ENCODE data around the gene AOC1. TPM values are rescaled to one million over a fixed set of nuclear protein-coding genes. Genes with fewer than 3 reads are reported as not detected.

AOC1 gene
- polyA plus RNA-seq, 2 donors = 0.75 to 1.6 TPM

DNA sequence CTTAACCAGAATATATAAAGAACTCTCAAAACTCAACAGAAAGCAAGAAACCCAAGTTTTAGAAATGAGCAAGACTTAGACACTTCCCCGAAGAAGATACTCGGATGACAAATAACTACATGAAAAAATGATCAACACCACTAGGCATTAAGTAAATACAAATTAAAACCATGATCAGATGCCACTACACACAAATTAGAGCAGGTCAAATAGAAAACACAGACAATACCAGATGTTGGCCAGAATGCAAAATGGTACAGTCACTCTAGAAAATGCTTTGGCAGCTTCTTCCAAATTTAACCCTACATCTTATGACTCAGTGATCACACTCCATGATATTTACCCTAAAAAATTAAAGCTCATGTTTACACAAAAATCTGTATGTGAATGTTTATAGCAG, 33.3 kb upstream of the AOC1 start:
- 78 to 84% methylated on average over 2 of the region's 2 CpGs for WGBS, 2 donors

DNA sequence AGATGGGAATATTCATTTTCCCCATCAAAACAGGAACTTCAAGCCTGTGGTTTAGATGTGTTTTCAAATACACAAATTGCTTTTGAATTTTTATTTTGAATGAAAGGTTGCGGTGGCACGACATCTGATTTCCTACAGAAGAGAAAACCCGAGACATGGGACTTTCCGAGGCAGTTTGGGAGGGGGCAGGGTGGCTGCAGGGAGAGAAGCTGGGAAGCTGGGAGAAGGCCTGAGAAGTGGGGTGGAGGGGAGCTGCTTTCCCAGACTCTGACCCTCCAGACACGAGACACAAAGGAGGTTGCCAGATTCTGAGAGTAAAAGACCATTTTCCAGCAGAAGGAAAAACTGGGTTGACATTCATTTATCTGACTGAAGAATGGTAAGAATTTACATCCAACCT, 32.2 kb upstream of the AOC1 start:
- Histone ChIP-seq H3K36me3 (ENCODE audit: control insufficient read depth in 2 of 2, insufficient read depth in 2 of 2, low read length in 1 of 2) (no peaks in the 10 kb centered on the region), H3K27ac (ENCODE audit: low read depth in 2 of 2, low read length in 1 of 2) (peak overlapping the region in 1 of 2 donors; percentile 47), H3K4me3 (ENCODE audit: low read depth in 1 of 2, low read length in 2 of 2) (no peak overlapping the region), H3K9me3 (ENCODE audit: control insufficient read depth in 2 of 2, insufficient read depth in 1 of 2, low read depth in 1 of 2, low read length in 1 of 2) (peaks cover 0 to 6% of the 10 kb centered on the region in 2 donors), H3K4me1 (ENCODE audit: control insufficient read depth in 2 of 2, insufficient read depth in 2 of 2, low read length in 1 of 2) (no peaks in the 10 kb centered on the region), H3K27me3 (ENCODE audit: control insufficient read depth in 1 of 2, insufficient read depth in 2 of 2, low read length in 2 of 2) (no peaks in the 10 kb centered on the region)
- WGBS, 2 donors = 48 to 50% methylated on average over 5 of the region's 5 CpGs

More for the DNA sequence above, 33.3 kb upstream of the AOC1 start:
- no peaks in the 10 kb centered on the region for H3K4me1 ChIP-seq (ENCODE audit: control insufficient read depth in 2 of 2, insufficient read depth in 2 of 2, low read length in 1 of 2)
- H3K27me3 ChIP-seq (ENCODE audit: control insufficient read depth in 1 of 2, insufficient read depth in 2 of 2, low read length in 2 of 2) = no peaks in the 10 kb centered on the region
- no peaks in the 10 kb centered on the region for H3K36me3 ChIP-seq (ENCODE audit: control insufficient read depth in 2 of 2, insufficient read depth in 2 of 2, low read length in 1 of 2)
- peaks cover 3 to 6% of the 10 kb centered on the region in 2 donors for H3K9me3 ChIP-seq (ENCODE audit: control insufficient read depth in 2 of 2, insufficient read depth in 1 of 2, low read depth in 1 of 2, low read length in 1 of 2)
- no peak overlapping the region for H3K27ac ChIP-seq (ENCODE audit: low read depth in 2 of 2, low read length in 1 of 2)
- no peak overlapping the region for H3K4me3 ChIP-seq (ENCODE audit: low read depth in 1 of 2, low read length in 2 of 2)

DNA sequence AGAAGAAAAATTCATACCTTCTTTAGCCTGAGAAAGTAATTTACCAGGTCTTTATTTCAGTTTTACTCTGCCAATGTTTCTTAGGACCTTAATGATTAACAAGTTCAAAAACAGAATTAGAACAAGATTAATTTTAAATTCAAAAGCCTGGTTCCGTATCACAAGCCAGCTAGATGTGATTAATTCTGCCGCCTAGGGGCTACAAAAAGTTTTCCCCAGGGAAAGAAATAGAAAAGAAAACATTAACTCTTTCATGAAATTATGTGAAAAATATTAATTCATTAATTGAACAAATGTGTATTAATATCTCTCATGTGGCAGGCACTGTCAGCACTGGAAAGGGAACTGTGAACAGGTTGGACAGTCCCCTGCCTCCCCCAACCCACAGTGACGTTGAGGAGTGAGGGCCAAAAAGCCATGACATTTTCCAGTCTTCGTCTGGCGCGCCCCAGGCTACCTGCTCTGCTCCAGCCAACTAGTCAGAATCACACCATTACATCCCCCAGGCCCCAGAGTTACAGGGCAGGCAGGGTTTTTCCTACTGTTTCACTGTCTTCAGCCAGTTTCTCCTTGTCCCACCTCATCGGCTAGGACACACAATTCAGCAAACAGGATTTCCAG, 31.6 kb upstream of the AOC1 start:
- Histone ChIP-seq H3K27me3 (ENCODE audit: control insufficient read depth in 1 of 2, insufficient read depth in 2 of 2, low read length in 2 of 2) (no peaks in the 10 kb centered on the region), H3K4me3 (ENCODE audit: low read depth in 1 of 2, low read length in 2 of 2) (no peak overlapping the region), H3K36me3 (ENCODE audit: control insufficient read depth in 2 of 2, insufficient read depth in 2 of 2, low read length in 1 of 2) (no peaks in the 10 kb centered on the region), H3K27ac (ENCODE audit: low read depth in 2 of 2, low read length in 1 of 2) (no peak overlapping the region), H3K4me1 (ENCODE audit: control insufficient read depth in 2 of 2, insufficient read depth in 2 of 2, low read length in 1 of 2) (no peaks in the 10 kb centered on the region), H3K9me3 (ENCODE audit: control insufficient read depth in 2 of 2, insufficient read depth in 1 of 2, low read depth in 1 of 2, low read length in 1 of 2) (peaks cover 0 to 6% of the 10 kb centered on the region in 2 donors)
- 68 to 73% methylated on average over 7 of the region's 7 CpGs for WGBS, 2 donors

DNA sequence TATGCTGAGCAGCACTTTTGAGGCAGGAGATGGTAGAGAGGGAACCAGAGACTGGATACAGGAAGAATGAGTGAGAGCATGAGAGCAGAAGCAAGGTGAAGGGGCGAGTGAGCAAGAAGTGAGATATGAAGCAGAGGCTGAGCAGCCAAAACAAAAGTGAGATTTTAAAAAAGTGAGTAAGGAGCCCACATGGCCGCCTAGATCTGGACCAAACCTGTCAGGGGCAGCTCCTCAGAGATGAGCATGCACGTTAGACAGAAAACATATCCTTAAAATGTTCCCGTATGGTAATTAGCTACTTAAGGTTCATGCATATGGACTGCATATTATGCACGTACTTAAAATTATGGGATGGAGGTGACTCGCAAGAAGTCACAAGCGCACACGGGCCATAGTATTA, 29.3 kb upstream of the AOC1 start:
- H3K9me3 ChIP-seq (ENCODE audit: control insufficient read depth in 2 of 2, insufficient read depth in 1 of 2, low read depth in 1 of 2, low read length in 1 of 2) = peaks cover 0 to 6% of the 10 kb centered on the region in 2 donors
- WGBS, 2 donors = 90% methylated on average over 8 of the region's 8 CpGs
- no peaks in the 10 kb centered on the region for H3K36me3 ChIP-seq (ENCODE audit: control insufficient read depth in 2 of 2, insufficient read depth in 2 of 2, low read length in 1 of 2)
- H3K27me3 ChIP-seq (ENCODE audit: control insufficient read depth in 1 of 2, insufficient read depth in 2 of 2, low read length in 2 of 2) = no peaks in the 10 kb centered on the region
- H3K4me3 ChIP-seq (ENCODE audit: low read depth in 1 of 2, low read length in 2 of 2) = no peak overlapping the region
- H3K4me1 ChIP-seq (ENCODE audit: control insufficient read depth in 2 of 2, insufficient read depth in 2 of 2, low read length in 1 of 2) = peaks cover 3% of the 10 kb centered on the region in 2 donors
- no peak overlapping the region for H3K27ac ChIP-seq (ENCODE audit: low read depth in 2 of 2, low read length in 1 of 2)

DNA sequence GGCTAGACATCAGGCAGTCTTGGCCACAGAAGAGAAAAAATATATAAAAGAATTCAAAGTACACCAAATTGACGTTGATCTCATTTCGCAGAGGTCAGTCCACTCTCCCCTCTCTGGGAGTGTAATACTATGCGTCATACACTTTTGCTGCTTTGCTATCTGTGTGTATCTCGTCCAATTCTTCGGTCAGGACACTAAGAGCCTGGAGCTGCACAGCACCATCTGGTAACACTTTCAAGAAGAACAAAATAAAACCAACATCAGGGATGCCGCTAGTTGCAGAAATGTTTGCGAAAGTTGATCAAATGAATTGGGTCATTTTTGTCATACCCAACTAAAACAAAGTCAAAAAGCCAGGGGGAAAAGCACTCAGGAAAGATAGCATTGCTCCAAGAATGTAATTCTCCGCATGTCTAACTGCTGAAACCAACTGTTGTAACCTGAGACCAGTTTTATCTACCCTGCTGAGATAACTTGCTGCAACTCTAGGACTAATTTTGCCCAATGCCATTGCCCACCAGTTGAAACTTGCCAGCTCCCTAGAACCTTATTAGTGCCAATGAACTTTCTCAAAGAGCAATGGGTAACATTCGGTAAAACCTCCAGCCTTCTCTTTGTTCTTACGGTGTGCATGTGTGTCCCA, 28.7 kb upstream of the AOC1 start:
- peaks cover 3% of the 10 kb centered on the region in 2 donors for H3K4me1 ChIP-seq (ENCODE audit: control insufficient read depth in 2 of 2, insufficient read depth in 2 of 2, low read length in 1 of 2)
- no peaks in the 10 kb centered on the region for H3K27me3 ChIP-seq (ENCODE audit: control insufficient read depth in 1 of 2, insufficient read depth in 2 of 2, low read length in 2 of 2)
- H3K27ac ChIP-seq (ENCODE audit: low read depth in 2 of 2, low read length in 1 of 2) = no peak overlapping the region
- H3K9me3 ChIP-seq (ENCODE audit: control insufficient read depth in 2 of 2, insufficient read depth in 1 of 2, low read depth in 1 of 2, low read length in 1 of 2) = peaks cover 0 to 6% of the 10 kb centered on the region in 2 donors
- no peak overlapping the region for H3K4me3 ChIP-seq (ENCODE audit: low read depth in 1 of 2, low read length in 2 of 2)
- no peaks in the 10 kb centered on the region for H3K36me3 ChIP-seq (ENCODE audit: control insufficient read depth in 2 of 2, insufficient read depth in 2 of 2, low read length in 1 of 2)
- WGBS, 2 donors = 86 to 87% methylated on average over 10 of the region's 10 CpGs

DNA sequence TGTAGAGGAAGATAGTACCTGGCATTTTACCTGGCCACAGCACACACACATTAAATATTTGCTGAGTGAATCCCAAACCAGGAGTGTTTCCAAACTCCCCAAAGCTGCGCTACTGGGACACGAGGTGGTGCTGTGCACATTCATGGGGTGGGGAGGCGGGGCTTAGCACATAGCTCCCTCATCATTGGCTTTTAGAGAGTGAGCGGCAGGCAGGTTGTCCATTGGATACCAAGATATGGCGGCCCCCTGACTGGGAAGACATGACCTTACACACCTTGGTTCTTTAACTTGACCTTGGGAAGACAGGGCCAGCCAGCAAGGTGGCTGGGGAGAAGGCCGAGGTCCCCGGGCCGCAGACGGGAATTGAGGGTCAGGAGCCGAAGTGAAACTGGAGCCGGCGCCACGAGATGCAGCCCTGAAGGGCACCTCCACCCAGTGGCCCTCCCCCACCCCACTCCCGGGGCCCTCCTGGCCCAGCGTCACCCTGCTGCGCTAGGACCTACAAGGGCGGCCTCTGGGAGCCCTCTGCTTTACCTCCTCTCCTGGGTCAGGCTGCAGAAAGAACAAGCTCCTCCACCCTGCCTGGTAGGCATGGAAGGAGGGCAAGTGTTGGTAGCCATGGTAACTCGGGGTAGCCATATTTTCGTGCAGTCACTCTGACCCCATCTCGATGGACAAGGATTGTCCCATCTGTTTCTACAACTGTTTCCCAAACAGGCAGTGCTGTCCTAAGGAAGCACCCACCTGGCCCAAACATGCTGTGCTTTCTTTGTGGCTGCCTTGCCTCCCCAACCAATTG, 27.7 kb upstream of the AOC1 start:
- Histone ChIP-seq H3K27ac (ENCODE audit: low read depth in 2 of 2, low read length in 1 of 2) (no peak overlapping the region), H3K9me3 (ENCODE audit: control insufficient read depth in 2 of 2, insufficient read depth in 1 of 2, low read depth in 1 of 2, low read length in 1 of 2) (peaks cover 0 to 6% of the 10 kb centered on the region in 2 donors), H3K36me3 (ENCODE audit: control insufficient read depth in 2 of 2, insufficient read depth in 2 of 2, low read length in 1 of 2) (no peaks in the 10 kb centered on the region), H3K4me1 (ENCODE audit: control insufficient read depth in 2 of 2, insufficient read depth in 2 of 2, low read length in 1 of 2) (peaks cover 3% of the 10 kb centered on the region in 2 donors), H3K4me3 (ENCODE audit: low read depth in 1 of 2, low read length in 2 of 2) (no peak overlapping the region), H3K27me3 (ENCODE audit: control insufficient read depth in 1 of 2, insufficient read depth in 2 of 2, low read length in 2 of 2) (no peaks in the 10 kb centered on the region)
- 92 to 94% methylated on average over 19 to 20 of the region's 20 CpGs for whole genome bisulfite sequencing, 2 donors

DNA sequence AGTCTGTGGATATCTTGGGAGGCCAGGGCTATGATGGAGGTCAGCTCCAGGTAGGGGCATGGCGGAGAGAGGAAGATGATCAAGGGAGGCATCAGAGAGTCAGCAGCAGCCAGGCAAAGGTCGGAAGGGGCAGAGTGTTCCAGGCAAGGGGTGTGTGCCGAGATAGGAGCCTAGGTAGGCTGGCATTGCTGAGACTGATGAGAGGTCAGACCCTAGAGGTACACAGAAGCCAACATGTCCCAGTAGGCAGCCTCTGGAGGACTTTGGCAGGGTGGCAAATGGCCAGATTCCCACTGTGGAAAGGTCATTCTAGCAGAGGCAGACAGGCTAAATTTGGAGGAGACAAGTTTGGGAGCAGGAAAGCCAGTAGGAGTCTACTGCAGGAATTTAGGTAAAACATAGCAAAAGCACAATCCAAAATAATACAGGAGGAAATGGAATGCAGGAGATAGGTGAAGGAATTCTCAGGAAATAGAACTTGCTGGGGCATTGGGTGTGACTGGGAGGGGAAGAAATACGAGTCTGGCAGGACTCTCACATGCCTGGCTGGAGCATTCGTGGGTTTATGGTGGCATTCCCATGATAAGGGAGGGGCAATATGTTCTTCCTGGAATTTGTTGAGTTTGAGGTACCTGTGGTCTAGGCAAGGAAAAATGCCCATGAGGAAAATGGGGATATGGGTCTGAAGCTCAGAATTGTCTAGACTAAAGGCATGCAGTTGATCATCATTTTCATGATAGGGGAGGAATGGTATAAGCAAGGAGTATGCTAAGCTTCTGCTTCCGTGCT, 26.1 kb upstream of the AOC1 start:
- Histone ChIP-seq H3K4me3 (ENCODE audit: low read depth in 1 of 2, low read length in 2 of 2) (no peak overlapping the region), H3K27me3 (ENCODE audit: control insufficient read depth in 1 of 2, insufficient read depth in 2 of 2, low read length in 2 of 2) (no peaks in the 10 kb centered on the region), H3K4me1 (ENCODE audit: control insufficient read depth in 2 of 2, insufficient read depth in 2 of 2, low read length in 1 of 2) (peaks cover 3% of the 10 kb centered on the region in 2 donors), H3K9me3 (ENCODE audit: control insufficient read depth in 2 of 2, insufficient read depth in 1 of 2, low read depth in 1 of 2, low read length in 1 of 2) (peaks cover 0 to under 1% of the 10 kb centered on the region in 2 donors), H3K36me3 (ENCODE audit: control insufficient read depth in 2 of 2, insufficient read depth in 2 of 2, low read length in 1 of 2) (no peaks in the 10 kb centered on the region), H3K27ac (ENCODE audit: low read depth in 2 of 2, low read length in 1 of 2) (peak overlapping the region in 1 of 2 donors; percentile 6)
- 60 to 61% methylated on average over 6 of the region's 6 CpGs for WGBS, 2 donors

DNA sequence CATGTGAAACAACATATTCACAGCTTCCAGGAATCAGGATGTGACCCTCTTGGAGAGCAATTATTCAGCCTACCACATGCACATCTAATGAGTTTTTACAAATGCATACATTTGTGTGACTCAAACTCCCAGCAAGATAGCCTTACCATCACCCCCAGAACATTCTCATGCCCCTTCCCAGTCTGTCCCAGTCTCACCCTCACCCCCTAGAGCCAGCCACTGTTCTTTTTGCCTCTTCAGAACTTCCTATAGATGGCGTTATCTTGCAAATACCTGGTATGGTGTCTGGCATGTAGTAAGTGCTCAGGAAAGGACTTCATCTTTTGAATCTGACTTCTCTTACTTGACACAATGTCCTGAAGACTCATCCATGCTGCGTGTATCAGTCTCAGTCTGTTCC, 23.9 kb upstream of the AOC1 start:
- Histone ChIP-seq H3K4me1 (ENCODE audit: control insufficient read depth in 2 of 2, insufficient read depth in 2 of 2, low read length in 1 of 2) (peaks cover 3% of the 10 kb centered on the region in 2 donors), H3K27ac (ENCODE audit: low read depth in 2 of 2, low read length in 1 of 2) (no peak overlapping the region), H3K4me3 (ENCODE audit: low read depth in 1 of 2, low read length in 2 of 2) (no peak overlapping the region), H3K36me3 (ENCODE audit: control insufficient read depth in 2 of 2, insufficient read depth in 2 of 2, low read length in 1 of 2) (no peaks in the 10 kb centered on the region), H3K27me3 (ENCODE audit: control insufficient read depth in 1 of 2, insufficient read depth in 2 of 2, low read length in 2 of 2) (no peaks in the 10 kb centered on the region), H3K9me3 (ENCODE audit: control insufficient read depth in 2 of 2, insufficient read depth in 1 of 2, low read depth in 1 of 2, low read length in 1 of 2) (no peaks in the 10 kb centered on the region)
- WGBS, 2 donors = 67 to 87% methylated on average over 2 of the region's 2 CpGs

DNA sequence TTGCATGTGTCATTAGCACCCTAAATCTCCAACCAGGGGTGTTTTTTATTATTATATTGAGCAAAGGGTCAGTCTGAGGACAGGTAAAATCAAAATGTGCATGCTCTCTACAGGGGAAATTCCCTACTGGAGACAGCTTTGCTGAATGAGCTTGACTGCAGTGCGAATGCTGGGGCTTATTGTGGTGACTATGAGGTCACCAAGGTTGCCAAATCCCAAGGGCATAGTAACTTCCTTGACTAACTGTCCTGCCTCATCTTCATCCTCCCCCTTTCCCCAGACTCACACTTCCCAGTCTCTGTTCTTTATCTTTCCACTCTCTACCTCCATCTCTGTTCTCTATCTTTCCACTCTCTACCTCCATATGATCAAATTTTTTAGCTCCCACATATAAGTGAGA, 22.9 kb upstream of the AOC1 start:
- H3K4me3 ChIP-seq (ENCODE audit: low read depth in 1 of 2, low read length in 2 of 2) = no peak overlapping the region
- peaks cover 3% of the 10 kb centered on the region in 2 donors for H3K4me1 ChIP-seq (ENCODE audit: control insufficient read depth in 2 of 2, insufficient read depth in 2 of 2, low read length in 1 of 2)
- no peaks in the 10 kb centered on the region for H3K27me3 ChIP-seq (ENCODE audit: control insufficient read depth in 1 of 2, insufficient read depth in 2 of 2, low read length in 2 of 2)
- no peaks in the 10 kb centered on the region for H3K36me3 ChIP-seq (ENCODE audit: control insufficient read depth in 2 of 2, insufficient read depth in 2 of 2, low read length in 1 of 2)
- H3K27ac ChIP-seq (ENCODE audit: low read depth in 2 of 2, low read length in 1 of 2) = no peak overlapping the region
- 57 to 63% methylated on average over 1 of the region's 1 CpG for WGBS, 2 donors
- H3K9me3 ChIP-seq (ENCODE audit: control insufficient read depth in 2 of 2, insufficient read depth in 1 of 2, low read depth in 1 of 2, low read length in 1 of 2) = no peaks in the 10 kb centered on the region

Measured in esophagus (tissue), 2 donors.